Measurements from ENCODE around the gene CSF2.

DNA sequence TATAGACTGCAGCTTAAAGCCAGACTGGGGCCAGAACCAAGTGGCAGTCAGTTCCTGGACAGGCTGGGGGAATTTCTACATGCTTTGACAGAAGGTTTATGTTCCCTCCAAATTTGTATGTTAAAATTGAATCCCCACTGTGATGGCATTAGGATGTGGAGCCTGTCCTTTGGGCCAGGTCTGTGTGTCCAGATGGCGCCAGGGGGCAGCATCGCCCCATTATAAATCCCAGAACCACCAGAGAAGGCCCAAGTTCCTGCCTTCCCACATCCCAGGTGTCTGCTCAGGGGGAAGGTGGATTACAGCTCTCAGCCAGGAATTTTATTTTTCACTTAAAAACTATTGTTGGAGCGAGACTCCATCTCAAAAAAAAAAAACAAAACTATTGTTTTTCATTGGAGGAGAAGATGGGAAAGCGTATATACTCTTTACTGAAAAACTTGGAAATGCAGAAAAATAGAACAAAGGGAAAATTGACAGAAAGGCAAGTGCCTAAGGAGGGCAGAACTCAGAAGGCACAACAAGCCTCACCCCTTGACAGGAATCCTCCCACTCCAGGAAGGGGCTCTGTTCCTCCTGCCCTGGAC, 8.1 kb upstream of the CSF2 start:
- TF ChIP-seq, protein P1, sequence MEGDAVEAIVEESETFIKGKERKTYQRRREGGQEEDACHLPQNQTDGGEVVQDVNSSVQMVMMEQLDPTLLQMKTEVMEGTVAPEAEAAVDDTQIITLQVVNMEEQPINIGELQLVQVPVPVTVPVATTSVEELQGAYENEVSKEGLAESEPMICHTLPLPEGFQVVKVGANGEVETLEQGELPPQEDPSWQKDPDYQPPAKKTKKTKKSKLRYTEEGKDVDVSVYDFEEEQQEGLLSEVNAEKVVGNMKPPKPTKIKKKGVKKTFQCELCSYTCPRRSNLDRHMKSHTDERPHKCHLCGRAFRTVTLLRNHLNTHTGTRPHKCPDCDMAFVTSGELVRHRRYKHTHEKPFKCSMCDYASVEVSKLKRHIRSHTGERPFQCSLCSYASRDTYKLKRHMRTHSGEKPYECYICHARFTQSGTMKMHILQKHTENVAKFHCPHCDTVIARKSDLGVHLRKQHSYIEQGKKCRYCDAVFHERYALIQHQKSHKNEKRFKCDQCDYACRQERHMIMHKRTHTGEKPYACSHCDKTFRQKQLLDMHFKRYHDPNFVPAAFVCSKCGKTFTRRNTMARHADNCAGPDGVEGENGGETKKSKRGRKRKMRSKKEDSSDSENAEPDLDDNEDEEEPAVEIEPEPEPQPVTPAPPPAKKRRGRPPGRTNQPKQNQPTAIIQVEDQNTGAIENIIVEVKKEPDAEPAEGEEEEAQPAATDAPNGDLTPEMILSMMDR (IDR thresholded peaks at IDR 0.05 in 2 of 3, conservative IDR thresholded peaks at IDR 0.05 in 1 of 3; ENCODE audit: borderline replicate concordance in 1 of 3, insufficient read depth in 1 of 3, low read depth in 2 of 3, low read length in 2 of 3), result peak; percentile 65 to 93 (median 72)
- TF ChIP-seq, protein P2, sequence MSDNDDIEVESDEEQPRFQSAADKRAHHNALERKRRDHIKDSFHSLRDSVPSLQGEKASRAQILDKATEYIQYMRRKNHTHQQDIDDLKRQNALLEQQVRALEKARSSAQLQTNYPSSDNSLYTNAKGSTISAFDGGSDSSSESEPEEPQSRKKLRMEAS (IDR thresholded peaks at IDR 0.05), result no peak
- TF ChIP-seq SP1 (IDR thresholded peaks at IDR 0.05; ENCODE audit: low read depth), result no peak

All from HCT116 (cell line).